GM06990 (cell line): ENCODE results near the gene TRAK1.

ENCODE experiments used
- DNase-seq: peaks from one replicate; pipeline ENCODE4 v3.0.0-alpha.2; 2011; ENCODE audit not compliant: insufficient read length; ENCODE audit errors: extremely low read depth
- H3K27me3 ChIP-seq: replicated peaks from 2 replicates; pipeline ENCODE4 v1.6.0; 2011; ENCODE audit warnings: low read length; ENCODE audit not compliant: control insufficient read depth, insufficient read depth
- H3K36me3 ChIP-seq: 2 replicates; pipeline ENCODE4 v1.5.1; 2011; ENCODE audit warnings: low read length; ENCODE audit not compliant: control insufficient read depth, insufficient read depth
- H3K4me3 ChIP-seq: replicated peaks from 2 replicates; pipeline ENCODE4 v1.5.1; 2011; ENCODE audit warnings: low read depth, mild to moderate bottlenecking, control low read depth, low read length
- TF ChIP-seq, protein P1 (sequence below): IDR thresholded peaks from 2 replicates; pipeline ENCODE4 v1.5.1; 2011; ENCODE audit warnings: low read length, control low read depth, mild to moderate bottlenecking, inconsistent platforms; ENCODE audit not compliant: insufficient read depth, poor library complexity, severe bottlenecking

Gene TRAK1

DNA sequence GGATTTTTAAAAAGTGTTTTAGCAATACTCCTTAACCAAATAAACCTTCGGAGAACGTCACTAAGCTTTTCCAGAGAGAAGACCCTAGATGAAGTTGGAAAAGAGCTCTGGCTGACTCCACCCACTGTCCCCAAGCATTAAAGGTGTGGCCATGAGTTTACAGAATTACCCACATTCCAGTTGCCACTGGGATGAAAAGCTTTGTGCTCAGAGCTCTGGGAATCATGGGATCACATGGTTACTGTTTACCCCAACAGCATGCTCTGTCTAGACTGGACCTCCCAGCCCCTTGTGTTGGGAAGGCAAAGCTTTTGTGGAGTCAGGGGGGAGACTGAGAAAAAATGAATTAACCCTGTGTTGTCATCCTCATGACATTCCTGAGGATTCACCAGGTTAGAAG, 119.6 kb downstream of the TRAK1 start:
- TF ChIP-seq, protein P1, sequence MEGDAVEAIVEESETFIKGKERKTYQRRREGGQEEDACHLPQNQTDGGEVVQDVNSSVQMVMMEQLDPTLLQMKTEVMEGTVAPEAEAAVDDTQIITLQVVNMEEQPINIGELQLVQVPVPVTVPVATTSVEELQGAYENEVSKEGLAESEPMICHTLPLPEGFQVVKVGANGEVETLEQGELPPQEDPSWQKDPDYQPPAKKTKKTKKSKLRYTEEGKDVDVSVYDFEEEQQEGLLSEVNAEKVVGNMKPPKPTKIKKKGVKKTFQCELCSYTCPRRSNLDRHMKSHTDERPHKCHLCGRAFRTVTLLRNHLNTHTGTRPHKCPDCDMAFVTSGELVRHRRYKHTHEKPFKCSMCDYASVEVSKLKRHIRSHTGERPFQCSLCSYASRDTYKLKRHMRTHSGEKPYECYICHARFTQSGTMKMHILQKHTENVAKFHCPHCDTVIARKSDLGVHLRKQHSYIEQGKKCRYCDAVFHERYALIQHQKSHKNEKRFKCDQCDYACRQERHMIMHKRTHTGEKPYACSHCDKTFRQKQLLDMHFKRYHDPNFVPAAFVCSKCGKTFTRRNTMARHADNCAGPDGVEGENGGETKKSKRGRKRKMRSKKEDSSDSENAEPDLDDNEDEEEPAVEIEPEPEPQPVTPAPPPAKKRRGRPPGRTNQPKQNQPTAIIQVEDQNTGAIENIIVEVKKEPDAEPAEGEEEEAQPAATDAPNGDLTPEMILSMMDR: no peak
- peaks cover 18% of the 10 kb centered on the region for H3K36me3 ChIP-seq
- DNase-seq: no peak
- no peak overlapping the region for H3K4me3 ChIP-seq
- H3K27me3 ChIP-seq: no peaks in the 10 kb centered on the region

DNA sequence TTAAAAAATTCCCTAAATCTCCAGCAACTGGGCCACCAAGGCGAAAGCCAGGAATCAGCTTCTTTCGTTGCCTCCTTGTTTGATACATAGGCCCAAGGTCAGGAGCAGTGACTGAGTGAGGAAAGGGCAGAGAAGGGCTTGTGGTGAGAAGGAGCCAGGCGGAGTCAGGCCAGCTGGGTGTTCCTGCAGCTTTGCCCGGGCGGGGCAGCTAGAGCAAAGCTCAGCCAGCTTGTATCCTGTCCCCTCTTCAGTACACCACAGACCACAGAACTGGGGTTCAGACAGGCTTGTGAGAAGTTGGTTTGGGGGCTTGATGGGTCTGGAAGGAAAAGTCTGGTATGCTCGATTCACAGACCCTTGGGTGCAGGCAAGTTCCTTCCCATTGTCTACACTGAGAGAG, 122.3 kb downstream of the TRAK1 start:
- Histone ChIP-seq H3K36me3 (peaks cover 10% of the 10 kb centered on the region), H3K27me3 (no peaks in the 10 kb centered on the region)

DNA sequence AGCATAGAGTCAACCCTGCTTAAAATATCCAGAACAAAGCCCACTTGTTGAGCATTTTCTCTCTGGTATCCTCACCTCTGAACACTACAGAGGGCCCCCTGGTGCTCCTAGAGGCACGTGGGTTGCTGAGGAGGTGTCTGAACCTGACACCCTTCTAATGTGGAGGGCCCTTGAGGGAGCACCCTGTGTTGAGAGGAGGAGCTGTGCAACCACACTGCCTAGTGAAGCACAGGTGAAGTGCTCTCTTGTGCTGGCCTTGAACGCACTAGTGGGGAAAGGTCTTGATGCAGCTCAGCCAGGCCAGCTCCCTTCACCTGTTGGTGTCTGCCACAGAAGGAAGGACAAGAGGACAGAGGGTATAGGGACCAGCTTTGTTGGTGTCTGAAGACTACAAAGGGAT, 122.9 kb downstream of the TRAK1 start:
- TF ChIP-seq, protein P1: no peak
- Histone ChIP-seq H3K36me3 (peaks cover 9% of the 10 kb centered on the region), H3K27me3 (no peaks in the 10 kb centered on the region), H3K4me3 (no peak overlapping the region)
- no peak for DNase-seq

More for the DNA sequence above, 122.3 kb downstream of the TRAK1 start:
- H3K4me3 ChIP-seq: no peak overlapping the region
- TF ChIP-seq, protein P1: no peak
- no peak for DNase-seq

DNA sequence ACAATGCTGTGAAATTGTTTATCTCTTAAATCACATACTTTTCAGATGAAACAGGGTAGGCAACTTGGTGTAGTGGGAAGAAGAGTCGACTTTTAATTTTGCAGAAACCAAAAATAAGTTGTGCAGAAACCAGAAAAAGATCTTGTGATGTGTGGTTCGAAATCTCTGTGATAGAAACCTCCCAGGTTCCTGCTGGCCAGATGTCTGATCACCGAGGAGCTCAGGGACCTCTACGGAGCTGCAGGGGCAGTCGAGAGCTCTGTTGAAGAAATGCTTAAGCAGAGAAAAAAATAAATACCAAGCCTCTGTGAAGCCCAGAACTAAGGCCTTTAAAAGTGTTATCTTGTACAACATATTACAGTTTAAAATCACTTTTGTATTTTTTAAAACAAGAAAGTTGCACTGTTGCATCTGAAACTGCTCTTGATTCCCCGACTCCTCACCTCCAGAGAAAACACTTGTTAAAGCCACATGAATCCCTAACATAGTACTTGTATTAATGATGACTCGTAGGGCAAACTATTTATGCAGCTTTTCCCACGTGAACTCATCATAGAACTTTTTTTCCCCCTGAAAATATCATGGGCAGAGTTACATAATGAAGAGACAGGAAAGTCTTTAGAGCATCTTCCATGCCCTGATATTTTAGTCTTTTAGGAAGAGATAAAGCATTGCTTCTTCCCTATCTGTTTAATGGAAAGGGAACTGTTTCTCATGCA, 123.6 kb downstream of the TRAK1 start:
- H3K27me3 ChIP-seq: no peaks in the 10 kb centered on the region
- DNase-seq: no peak
- H3K4me3 ChIP-seq: no peak overlapping the region
- H3K36me3 ChIP-seq: peaks cover 10% of the 10 kb centered on the region
- TF ChIP-seq, protein P1: no peak

DNA sequence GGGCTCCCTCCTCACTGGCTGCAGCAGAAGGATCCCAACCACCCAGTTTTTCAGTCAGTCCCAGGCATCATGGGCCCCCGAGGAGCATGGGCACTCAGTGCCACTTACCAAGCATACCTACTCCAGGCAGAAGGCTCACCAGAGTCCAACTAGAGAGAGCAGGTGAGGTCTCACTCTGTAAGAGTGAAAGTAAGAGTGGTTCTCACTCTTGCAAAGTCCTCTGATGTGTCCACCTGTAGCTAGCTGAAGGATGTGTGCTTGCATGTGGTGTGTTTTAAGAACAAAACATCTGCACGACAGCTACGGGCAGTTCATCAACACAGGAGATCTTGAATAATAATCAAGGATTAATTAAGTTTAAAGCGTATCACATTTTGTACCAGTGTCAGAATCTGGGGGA, 125.1 kb downstream of the TRAK1 start:
- Histone ChIP-seq H3K36me3 (peaks cover 15% of the 10 kb centered on the region), H3K4me3 (no peak overlapping the region), H3K27me3 (no peaks in the 10 kb centered on the region)
- no peak for DNase-seq
- TF ChIP-seq, protein P1: no peak
